GM12891 (cell line): Measurements from ENCODE around the gene PRKN.

Experiments used
- PAX5 ChIP-seq: IDR thresholded peaks from 2 replicates; pipeline ENCODE4 v1.6.1; 2011; ENCODE audit warnings: low read length, moderate library complexity, mild to moderate bottlenecking; ENCODE audit not compliant: insufficient read depth, severe bottlenecking
- POLR2A ChIP-seq: IDR thresholded peaks from 2 replicates; pipeline ENCODE4 v1.6.1; 2011; ENCODE audit warnings: low read depth, low read length, control low read depth
- POLR2AphosphoS5 ChIP-seq: IDR thresholded peaks from 2 replicates; pipeline ENCODE4 v1.6.1; 2011; ENCODE audit warnings: low read depth, low read length, control low read depth
- SPI1 ChIP-seq: IDR thresholded peaks from 2 replicates; pipeline ENCODE4 v1.6.1; 2011; ENCODE audit warnings: low read depth, low read length, control low read depth
- TAF1 ChIP-seq: IDR thresholded peaks from 2 replicates; pipeline ENCODE4 v1.6.1; 2011; ENCODE audit warnings: low read depth, low read length, control low read depth

- no peak for TF ChIP-seq POLR2A
- TF ChIP-seq POLR2AphosphoS5, result no peak
- no peak for TF ChIP-seq TAF1
- TF ChIP-seq SPI1, result no peak
- no peak for TF ChIP-seq PAX5
Observed at GRCh38 chr6:162325826-162326225, 401.7 kb downstream of the PRKN start.
